ENCODE measurements around the gene MFSD2B.

Gene MFSD2B

GRCh38 chr2:24073816-24074215 is 63.9 kb downstream of the MFSD2B start:
- DNase-seq (ENCODE audit: low spot score) (no peak), ATAC-seq (ENCODE audit: low read depth) (no peak)
- no peaks in the 10 kb centered on the region for H3K27me3 ChIP-seq (ENCODE audit: insufficient read depth, poor library complexity, severe bottlenecking)
- peaks cover 60% of the 10 kb centered on the region for H3K36me3 ChIP-seq (ENCODE audit: low read depth)
- TF ChIP-seq CTCF (IDR thresholded peaks at IDR 0.05; ENCODE audit: poor library complexity, severe bottlenecking), result no peak
- H3K4me3 ChIP-seq (ENCODE audit: severe bottlenecking), result no peak overlapping the region
- H3K27ac ChIP-seq (ENCODE audit: poor library complexity, severe bottlenecking), result no peak overlapping the region
- no peaks in the 10 kb centered on the region for H3K9me3 ChIP-seq (ENCODE audit: severe bottlenecking)
- H3K4me1 ChIP-seq (ENCODE audit: insufficient read depth, poor library complexity, severe bottlenecking), result no peaks in the 10 kb centered on the region

GRCh38 chr2:24075259-24075658 is 65.4 kb downstream of the MFSD2B start:
- H3K4me1 ChIP-seq (ENCODE audit: insufficient read depth, poor library complexity, severe bottlenecking), result no peaks in the 10 kb centered on the region
- DNase-seq (ENCODE audit: low spot score), result no peak
- peak overlapping the region; percentile 78 for H3K27ac ChIP-seq (ENCODE audit: poor library complexity, severe bottlenecking)

More at GRCh38 chr2:24075259-24075658, 65.4 kb downstream of the MFSD2B start:
- H3K27me3 ChIP-seq (ENCODE audit: insufficient read depth, poor library complexity, severe bottlenecking), result no peaks in the 10 kb centered on the region
- peaks cover 52% of the 10 kb centered on the region for H3K36me3 ChIP-seq (ENCODE audit: low read depth)
- TF ChIP-seq CTCF (IDR thresholded peaks at IDR 0.05; ENCODE audit: poor library complexity, severe bottlenecking), result no peak
- no peak for ATAC-seq (ENCODE audit: low read depth)
- H3K4me3 ChIP-seq (ENCODE audit: severe bottlenecking), result peak overlapping the region; percentile 56
- H3K9me3 ChIP-seq (ENCODE audit: severe bottlenecking), result no peaks in the 10 kb centered on the region

All from RWPE2 (cell line).